ENCODE data around the gene SLC16A5.
"Not testable (repeated sequence)": the region's sequence is repeated elsewhere in the genome, so short reads cannot be mapped to it uniquely, and the experiment has no call there.

SLC16A5 gene, protein sequence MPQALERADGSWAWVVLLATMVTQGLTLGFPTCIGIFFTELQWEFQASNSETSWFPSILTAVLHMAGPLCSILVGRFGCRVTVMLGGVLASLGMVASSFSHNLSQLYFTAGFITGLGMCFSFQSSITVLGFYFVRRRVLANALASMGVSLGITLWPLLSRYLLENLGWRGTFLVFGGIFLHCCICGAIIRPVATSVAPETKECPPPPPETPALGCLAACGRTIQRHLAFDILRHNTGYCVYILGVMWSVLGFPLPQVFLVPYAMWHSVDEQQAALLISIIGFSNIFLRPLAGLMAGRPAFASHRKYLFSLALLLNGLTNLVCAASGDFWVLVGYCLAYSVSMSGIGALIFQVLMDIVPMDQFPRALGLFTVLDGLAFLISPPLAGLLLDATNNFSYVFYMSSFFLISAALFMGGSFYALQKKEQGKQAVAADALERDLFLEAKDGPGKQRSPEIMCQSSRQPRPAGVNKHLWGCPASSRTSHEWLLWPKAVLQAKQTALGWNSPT

GRCh38 chr17:75087558-75088453, at the start of gene SLC16A5:
SLC16A5 (plus strand) TSS chr17:75087954; CDS start chr17:75093637, 5,683 bp downstream.
- no peak for FAIRE-seq
- no peak for TF ChIP-seq POLR2A (IDR thresholded peaks at IDR 0.05; ENCODE audit: low read depth, low read length)
- no peak for DNase-seq (ENCODE audit: insufficient read length, low spot score)

DNA sequence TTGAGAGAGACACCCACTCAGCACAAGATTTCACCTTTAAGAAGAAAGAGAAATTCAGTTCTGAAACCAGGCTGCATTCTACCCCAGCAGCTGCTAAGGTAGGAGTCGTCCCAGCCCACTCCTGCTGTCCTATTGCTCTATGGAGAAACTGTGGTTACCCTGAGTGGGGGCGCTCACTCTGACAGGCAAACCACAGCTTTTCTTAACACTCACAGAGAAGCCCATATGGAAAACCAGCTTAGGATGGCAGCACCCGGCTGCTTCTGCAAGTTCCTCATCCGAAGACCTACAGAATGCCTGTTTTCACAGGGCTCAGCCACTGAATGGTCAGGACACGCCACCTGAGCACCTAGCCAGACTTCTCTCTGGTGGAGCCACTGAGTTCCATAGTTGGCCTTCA, 48.5 kb upstream of the SLC16A5 start:
- no peak for TF ChIP-seq POLR2A (IDR thresholded peaks at IDR 0.05; ENCODE audit: low read depth, low read length)
- FAIRE-seq: no peak
- no peak for DNase-seq (ENCODE audit: insufficient read length, low spot score)

DNA sequence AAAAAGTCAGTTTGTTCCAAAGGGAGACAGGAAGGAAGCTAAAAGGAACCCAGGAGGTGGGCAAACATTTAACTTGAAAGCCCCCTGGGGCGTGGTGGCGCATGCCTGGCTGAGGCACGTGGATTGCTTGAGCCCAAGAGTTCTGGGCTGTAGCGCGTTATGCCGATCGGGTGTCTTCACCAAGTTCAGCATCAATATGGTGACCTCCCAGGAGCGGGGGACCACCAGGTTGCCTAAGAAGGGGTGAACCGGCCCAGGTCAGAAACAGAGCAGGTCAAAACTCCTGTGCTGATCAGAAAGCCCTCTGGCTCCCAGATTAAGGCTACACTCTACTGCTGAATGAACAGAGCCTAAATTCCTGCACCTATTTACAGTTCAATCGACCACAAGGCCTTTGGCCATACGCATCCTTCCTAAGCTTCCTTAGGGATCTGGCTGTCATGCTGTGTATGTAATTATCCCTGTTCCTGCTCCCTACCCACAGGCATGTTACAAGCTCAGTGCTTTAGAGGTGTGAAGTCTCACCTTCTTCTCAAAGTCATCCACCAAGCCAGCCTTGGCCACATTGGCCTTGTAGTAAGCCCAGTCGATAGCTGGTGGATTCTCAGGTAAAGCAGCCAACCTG, 46.0 kb upstream of the SLC16A5 start:
- no peak for TF ChIP-seq POLR2A (IDR thresholded peaks at IDR 0.05; ENCODE audit: low read depth, low read length)

GRCh38 chr17:75043789-75044188, 44.0 kb upstream of the SLC16A5 start:
- DNase-seq (ENCODE audit: insufficient read length, low spot score); FAIRE-seq: not testable (repeated sequence)

More for the DNA sequence above, 46.0 kb upstream of the SLC16A5 start:
- DNase-seq (ENCODE audit: insufficient read length, low spot score): no peak
- FAIRE-seq: no peak

- no peak for FAIRE-seq
- no peak for DNase-seq (ENCODE audit: insufficient read length, low spot score)
- no peak for TF ChIP-seq POLR2A (IDR thresholded peaks at IDR 0.05; ENCODE audit: low read depth, low read length)
Measured at GRCh38 chr17:75044716-75045115, 43.0 kb upstream of the SLC16A5 start.

DNA sequence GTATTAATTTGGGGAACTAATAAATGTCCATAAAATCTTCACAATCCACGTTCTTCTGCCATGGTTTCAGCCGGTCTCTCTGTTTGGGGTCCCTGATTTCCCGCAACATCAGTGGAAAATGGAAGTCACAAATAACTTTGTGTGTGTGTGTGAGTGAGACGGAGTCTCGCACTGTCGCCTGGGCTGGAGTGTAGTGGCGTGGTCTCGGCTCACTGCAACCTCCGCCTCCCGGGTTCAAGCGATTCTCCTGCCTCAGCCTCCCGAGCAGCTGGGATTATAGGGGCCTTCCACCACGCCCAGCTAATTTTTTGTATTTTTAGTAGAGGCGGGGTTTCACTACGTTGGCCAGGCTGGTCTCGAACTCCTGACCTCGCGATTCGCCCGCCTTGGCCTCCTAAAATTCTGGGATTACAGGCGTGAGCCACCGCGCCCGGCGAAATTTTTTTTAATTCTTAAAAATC, 41.8 kb upstream of the SLC16A5 start:
- not testable (repeated sequence) for FAIRE-seq; DNase-seq (ENCODE audit: insufficient read length, low spot score)

DNA sequence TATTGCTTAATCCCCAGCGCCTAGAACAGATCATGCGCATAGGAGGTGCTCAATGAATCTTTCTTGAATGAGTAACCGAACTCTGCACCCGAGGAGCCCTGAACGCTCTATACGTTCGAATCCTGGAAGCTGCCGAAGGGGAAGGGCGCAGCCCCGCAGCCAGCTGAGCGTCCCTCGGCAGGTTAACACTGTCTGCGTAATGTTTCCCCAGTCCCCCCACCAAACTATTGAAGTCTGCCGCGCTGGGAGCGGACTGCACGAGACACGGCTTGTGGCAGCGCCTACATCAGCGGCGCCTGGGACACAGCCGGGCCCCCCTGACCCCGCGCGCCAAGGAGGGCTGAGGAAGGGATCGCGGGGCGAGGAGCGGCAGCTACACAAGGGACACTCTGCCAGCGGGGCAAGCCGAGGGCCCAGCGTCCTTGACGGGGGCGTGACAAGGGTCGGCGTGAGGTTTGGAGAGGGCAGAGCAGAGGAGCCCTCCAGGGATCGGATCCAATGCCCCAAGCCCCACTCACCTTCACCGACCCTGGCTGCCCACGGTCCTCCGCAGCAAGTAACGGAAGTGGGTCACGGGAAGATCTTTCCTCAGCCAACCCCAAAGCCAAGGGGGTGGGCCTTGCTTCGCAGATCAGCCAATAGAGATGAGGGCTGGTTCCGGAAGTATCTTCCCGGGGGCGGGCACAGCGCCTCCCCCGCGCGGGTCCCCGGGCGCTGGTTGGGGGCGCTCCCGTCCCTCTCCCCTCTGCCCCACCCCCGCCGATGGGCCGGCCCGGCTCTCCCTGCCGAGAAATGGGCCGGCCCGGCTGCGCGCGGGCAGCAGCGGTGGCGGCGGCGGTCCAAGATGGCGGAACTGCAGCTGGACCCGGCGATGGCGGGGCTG, 41.1 kb upstream of the SLC16A5 start, which contains the start of the genes ATP5PD and KCTD2:
ATP5PD (minus strand) TSS at position 563 of the 883 bp plus-strand sequence. CDS start 4,319 bp downstream, outside the sequence.
KCTD2 (plus strand) TSS at position 819 of the 883 bp plus-strand sequence; CDS start at position 845, 26 bp downstream.
- peak; percentile 97 for TF ChIP-seq POLR2A (IDR thresholded peaks at IDR 0.05; ENCODE audit: low read depth, low read length)
- peak; percentile 74 for FAIRE-seq
- peak; percentile 97 for DNase-seq (ENCODE audit: insufficient read length, low spot score)

GRCh38 chr17:75047398-75048098, 40.2 kb upstream of the SLC16A5 start:
- DNase-seq (ENCODE audit: insufficient read length, low spot score) (no peak), FAIRE-seq (no peak)
- no peak for TF ChIP-seq POLR2A (IDR thresholded peaks at IDR 0.05; ENCODE audit: low read depth, low read length)

GRCh38 chr17:75048249-75048878, 39.4 kb upstream of the SLC16A5 start:
- no peak for FAIRE-seq
- DNase-seq (ENCODE audit: insufficient read length, low spot score): no peak
- TF ChIP-seq POLR2A (IDR thresholded peaks at IDR 0.05; ENCODE audit: low read depth, low read length): no peak

DNA sequence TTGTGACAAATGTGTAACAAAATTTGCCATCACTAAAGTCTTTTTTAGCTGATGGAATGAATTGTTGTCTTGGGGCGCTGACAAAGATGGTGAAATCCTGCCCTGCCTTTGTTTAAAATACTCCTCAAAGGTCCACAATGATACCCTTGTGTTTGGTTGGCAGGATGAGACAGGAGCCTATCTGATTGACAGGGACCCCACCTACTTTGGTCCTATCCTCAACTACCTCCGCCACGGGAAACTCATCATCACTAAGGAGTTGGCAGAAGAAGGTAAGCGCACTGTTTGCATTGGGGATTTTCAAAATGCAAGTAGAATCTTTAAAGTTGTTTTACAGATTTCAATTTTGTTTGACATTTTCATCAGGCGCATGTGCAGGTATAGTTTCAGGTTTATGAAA, 38.7 kb upstream of the SLC16A5 start:
- no peak for FAIRE-seq

DNA sequence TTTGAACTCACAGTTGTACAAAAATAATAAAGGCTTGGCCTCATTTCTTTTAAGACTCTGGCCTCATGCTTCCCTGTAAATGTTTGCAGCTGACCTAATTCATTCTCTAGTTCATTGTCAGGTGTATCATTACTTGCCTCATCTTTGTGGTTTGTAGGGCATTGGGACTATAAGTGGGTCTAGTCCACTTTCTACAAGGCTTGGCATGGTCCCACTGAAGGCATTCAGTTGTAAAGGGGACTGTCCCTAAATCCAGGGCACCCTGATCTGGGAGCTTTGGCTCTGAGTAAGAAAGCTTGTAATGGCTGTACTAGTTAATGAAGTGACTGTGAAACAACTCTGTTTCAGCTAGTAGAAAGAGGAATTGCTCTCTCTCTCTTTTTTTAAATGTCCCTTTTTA, 38.0 kb upstream of the SLC16A5 start:
- FAIRE-seq (no peak), DNase-seq (ENCODE audit: insufficient read length, low spot score) (no peak)
- TF ChIP-seq POLR2A (IDR thresholded peaks at IDR 0.05; ENCODE audit: low read depth, low read length): no peak

More for the DNA sequence above, 38.7 kb upstream of the SLC16A5 start:
- TF ChIP-seq POLR2A (IDR thresholded peaks at IDR 0.05; ENCODE audit: low read depth, low read length): no peak
- DNase-seq (ENCODE audit: insufficient read length, low spot score): no peak

DNA sequence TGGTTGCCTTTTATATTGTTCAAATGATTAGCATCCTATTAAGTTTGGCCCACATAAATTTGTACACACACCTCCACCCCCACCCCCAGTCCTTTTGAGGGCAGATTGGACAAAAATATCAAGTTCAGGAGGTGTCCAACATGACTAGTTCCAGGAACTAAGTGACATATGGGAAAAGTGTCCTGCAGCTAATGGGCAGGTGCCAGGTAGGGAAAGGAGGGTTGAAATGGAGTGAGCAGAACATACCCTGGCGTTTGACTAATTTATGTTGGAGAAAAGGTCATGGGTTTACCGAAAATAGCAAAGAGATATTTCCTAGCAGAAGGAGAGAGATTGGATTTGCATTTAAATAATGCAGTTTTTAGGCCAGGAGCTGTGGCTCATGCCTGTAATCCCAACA, 35.8 kb upstream of the SLC16A5 start:
- FAIRE-seq: no peak
- no peak for TF ChIP-seq POLR2A (IDR thresholded peaks at IDR 0.05; ENCODE audit: low read depth, low read length)

More for the DNA sequence above, 35.8 kb upstream of the SLC16A5 start:
- DNase-seq (ENCODE audit: insufficient read length, low spot score): no peak
